HepG2 (cell line): ENCODE data around the gene TUBGCP6. TPM values are rescaled to one million over a fixed set of nuclear protein-coding genes. Genes with fewer than 3 reads are reported as not detected.

Experiments
- AHR ChIP-seq: IDR thresholded peaks from 2 replicates; pipeline ENCODE4 v1.6.1; 2018; ENCODE audit warnings: missing genetic modification reagents, missing compliant biosample characterization
- CEBPG ChIP-seq: IDR thresholded peaks from 2 replicates; pipeline ENCODE4 v1.6.1; 2016
- ETV6 ChIP-seq: sonication (generic); formaldehyde crosslinking; conservative IDR thresholded peaks from 2 replicates; pipeline ENCODE4 v1.4.0; 2020; ENCODE audit warnings: missing genetic modification reagents
- HNF4G ChIP-seq, 2 experiments: sonication (generic) in 1 of 2; formaldehyde crosslinking in 1 of 2; IDR thresholded peaks; 2 replicates each; pipeline versions ENCODE4 v1.4.0 to v1.6.1; 2011 to 2020; ENCODE audit warnings: borderline replicate concordance in 2 of 2, low read depth in 2 of 2, mild to moderate bottlenecking in 2 of 2, low read length in 1 of 2, missing genetic modification reagents in 1 of 2, moderate library complexity in 1 of 2
- KLF15 ChIP-seq: sonication (generic); formaldehyde crosslinking; IDR thresholded peaks from 2 replicates; pipeline ENCODE4 v1.8.1; 2023; ENCODE audit warnings: borderline replicate concordance, mild to moderate bottlenecking, inconsistent platforms, missing genetic modification reagents, mixed read lengths
- MTA1 ChIP-seq: sonication (generic); formaldehyde crosslinking; IDR thresholded peaks from 2 replicates; pipeline ENCODE4 v1.4.0; 2020; ENCODE audit warnings: missing genetic modification reagents, mild to moderate bottlenecking, borderline replicate concordance
- MTF1 ChIP-seq: sonication (generic); formaldehyde crosslinking; IDR thresholded peaks from 2 replicates; pipeline ENCODE4 v1.5.0; 2020; ENCODE audit warnings: missing genetic modification reagents
- MXD3 ChIP-seq: IDR thresholded peaks from 2 replicates; pipeline ENCODE4 v1.6.1; 2016; ENCODE audit warnings: mild to moderate bottlenecking, missing biosample characterization, missing genetic modification reagents
- PAXIP1 ChIP-seq: sonication (generic); formaldehyde crosslinking; conservative IDR thresholded peaks from 2 replicates; pipeline ENCODE4 v1.4.0; 2020; ENCODE audit warnings: mild to moderate bottlenecking, missing genetic modification reagents, moderate library complexity
- PHF8 ChIP-seq: sonication (generic); formaldehyde crosslinking; IDR thresholded peaks from 2 replicates; pipeline ENCODE4 v1.5.0; 2020; ENCODE audit warnings: missing genetic modification reagents
- RBFOX2 ChIP-seq: fragments of 200-400 bp; formaldehyde crosslinking; IDR thresholded peaks from 2 replicates; pipeline ENCODE4 v1.6.1; 2017; ENCODE audit warnings: low read depth, mild to moderate bottlenecking, low read length
- RCOR2 ChIP-seq: IDR thresholded peaks from 2 replicates; pipeline ENCODE4 v1.6.1; 2016; ENCODE audit warnings: missing biosample characterization, missing genetic modification reagents
- REXO4 ChIP-seq: sonication (generic); formaldehyde crosslinking; IDR thresholded peaks from 2 replicates; pipeline ENCODE4 v1.8.0; 2022; ENCODE audit warnings: missing genetic modification reagents, mild to moderate bottlenecking, borderline replicate concordance
- SOX5 ChIP-seq: IDR thresholded peaks from 2 replicates; pipeline ENCODE4 v1.6.1; 2016; ENCODE audit warnings: borderline replicate concordance
- THAP7 ChIP-seq: sonication (generic); formaldehyde crosslinking; IDR thresholded peaks from 2 replicates; pipeline ENCODE4 v1.8.1; 2023; ENCODE audit warnings: mild to moderate bottlenecking, missing genetic modification reagents
- ZC3H13 ChIP-seq: sonication (generic); formaldehyde crosslinking; IDR thresholded peaks from 2 replicates; pipeline ENCODE4 v1.8.1; 2023; ENCODE audit warnings: mild to moderate bottlenecking, missing genetic modification reagents, moderate library complexity
- ZNF530 ChIP-seq: sonication (generic); formaldehyde crosslinking; IDR thresholded peaks from 2 replicates; pipeline ENCODE4 v1.5.0; 2020; ENCODE audit warnings: low read depth, mild to moderate bottlenecking, missing genetic modification reagents
- ZNF687 ChIP-seq: sonication (generic); formaldehyde crosslinking; IDR thresholded peaks from 2 replicates; pipeline ENCODE4 v1.5.1; 2020; ENCODE audit warnings: mild to moderate bottlenecking, missing genetic modification reagents, moderate library complexity
- ZNF781 ChIP-seq: sonication (generic); formaldehyde crosslinking; IDR thresholded peaks from 2 replicates; pipeline ENCODE4 v1.5.1; 2020; ENCODE audit warnings: borderline replicate concordance, mild to moderate bottlenecking, missing genetic modification reagents; ENCODE audit errors: not compliant biosample characterization
- ZNF839 ChIP-seq: sonication (generic); formaldehyde crosslinking; IDR thresholded peaks from 2 replicates; pipeline ENCODE4 v1.4.0; 2020; ENCODE audit warnings: missing genetic modification reagents, mild to moderate bottlenecking, borderline replicate concordance
- polyA plus RNA-seq, 8 experiments: library from polyadenylated mRNA; depleted of rRNA in 3 of 8; stranded (reverse) in 7 of 8; unstranded in 1 of 8; fragments of >200 nt; fragmentation: Illumina TruSeq in 4 of 8; extraction: Trizol in 4 of 8; gene quantifications; 2 replicates each; pipeline versions ENCODE4 v1.2.1 to v1.2.3, GENCODE V29; 2011 to 2016; ENCODE audit warnings: low read depth in 4 of 8, missing spikeins in 1 of 8, mixed read lengths in 1 of 8; ENCODE audit not compliant: insufficient read depth in 1 of 8
- total RNA-seq, 5 experiments: library from RNA; depleted of rRNA; stranded (reverse); fragments of >200 nt; fragmentation: Illumina TruSeq; extraction: Trizol; gene quantifications; 2 replicates each; pipeline ENCODE4 v1.2.3, GENCODE V29; 2016; ENCODE audit warnings: low read depth in 1 of 5

TUBGCP6 gene
- total and polyA plus RNA-seq, 2 of the 13 experiments (the other 11 are each of a cell fraction or from before 2014, with no cell fraction given), result 14.6 to 15.7 TPM

- TF ChIP-seq KLF15, result no peak
- no peak for TF ChIP-seq CEBPG (CRISPR knock-in tag)
- TF ChIP-seq ETV6, result no peak
- no peak for TF ChIP-seq REXO4 (CRISPR knock-in tag)
- no peak for TF ChIP-seq RBFOX2
- peak; percentile 42; the same call in 1 of the 2 replicates for TF ChIP-seq HNF4G (IDR thresholded peaks at IDR 0.05; ENCODE audit: borderline replicate concordance, low read depth, low read length)
- no peak for TF ChIP-seq HNF4G (CRISPR knock-in tag; IDR thresholded peaks at IDR 0.05; ENCODE audit: borderline replicate concordance, low read depth)
- no peak for TF ChIP-seq PHF8 (CRISPR knock-in tag)
- peak; percentile 40 for TF ChIP-seq PAXIP1
- no peak for TF ChIP-seq RCOR2 (CRISPR knock-in tag)
- TF ChIP-seq THAP7 (CRISPR knock-in tag), result no peak
- TF ChIP-seq MTF1, result no peak
- TF ChIP-seq MTA1 (CRISPR knock-in tag), result 0 out of 2 replicates have a peak, but pooled peaks have one; percentile 58
- peak; percentile 60 for TF ChIP-seq ZNF687 (CRISPR knock-in tag)
- TF ChIP-seq ZNF530 (CRISPR knock-in tag), result no peak
- no peak for TF ChIP-seq AHR (CRISPR knock-in tag)
- no peak for TF ChIP-seq ZNF781 (CRISPR knock-in tag)
- TF ChIP-seq ZC3H13 (CRISPR knock-in tag), result no peak
- TF ChIP-seq SOX5 (CRISPR knock-in tag), result no peak
- TF ChIP-seq ZNF839 (CRISPR knock-in tag), result no peak
- TF ChIP-seq MXD3 (CRISPR knock-in tag), result no peak
Measured at GRCh38 chr22:50202130-50202666, 42.6 kb downstream of the TUBGCP6 start (continued).
